GM12891 (cell line): ENCODE measurements around the gene AFAP1.

Source experiments
- POLR2A ChIP-seq: IDR thresholded peaks from 2 replicates; pipeline ENCODE4 v1.6.1; 2011; ENCODE audit warnings: low read depth, low read length, control low read depth
- POLR2AphosphoS5 ChIP-seq: IDR thresholded peaks from 2 replicates; pipeline ENCODE4 v1.6.1; 2011; ENCODE audit warnings: low read depth, low read length, control low read depth
- POU2F2 ChIP-seq: IDR thresholded peaks from 2 replicates; pipeline ENCODE4 v1.6.1; 2011; ENCODE audit warnings: low read depth, mild to moderate bottlenecking, control low read depth, low read length, moderate library complexity
- SPI1 ChIP-seq: IDR thresholded peaks from 2 replicates; pipeline ENCODE4 v1.6.1; 2011; ENCODE audit warnings: low read depth, low read length, control low read depth
- TAF1 ChIP-seq: IDR thresholded peaks from 2 replicates; pipeline ENCODE4 v1.6.1; 2011; ENCODE audit warnings: low read depth, low read length, control low read depth

DNA sequence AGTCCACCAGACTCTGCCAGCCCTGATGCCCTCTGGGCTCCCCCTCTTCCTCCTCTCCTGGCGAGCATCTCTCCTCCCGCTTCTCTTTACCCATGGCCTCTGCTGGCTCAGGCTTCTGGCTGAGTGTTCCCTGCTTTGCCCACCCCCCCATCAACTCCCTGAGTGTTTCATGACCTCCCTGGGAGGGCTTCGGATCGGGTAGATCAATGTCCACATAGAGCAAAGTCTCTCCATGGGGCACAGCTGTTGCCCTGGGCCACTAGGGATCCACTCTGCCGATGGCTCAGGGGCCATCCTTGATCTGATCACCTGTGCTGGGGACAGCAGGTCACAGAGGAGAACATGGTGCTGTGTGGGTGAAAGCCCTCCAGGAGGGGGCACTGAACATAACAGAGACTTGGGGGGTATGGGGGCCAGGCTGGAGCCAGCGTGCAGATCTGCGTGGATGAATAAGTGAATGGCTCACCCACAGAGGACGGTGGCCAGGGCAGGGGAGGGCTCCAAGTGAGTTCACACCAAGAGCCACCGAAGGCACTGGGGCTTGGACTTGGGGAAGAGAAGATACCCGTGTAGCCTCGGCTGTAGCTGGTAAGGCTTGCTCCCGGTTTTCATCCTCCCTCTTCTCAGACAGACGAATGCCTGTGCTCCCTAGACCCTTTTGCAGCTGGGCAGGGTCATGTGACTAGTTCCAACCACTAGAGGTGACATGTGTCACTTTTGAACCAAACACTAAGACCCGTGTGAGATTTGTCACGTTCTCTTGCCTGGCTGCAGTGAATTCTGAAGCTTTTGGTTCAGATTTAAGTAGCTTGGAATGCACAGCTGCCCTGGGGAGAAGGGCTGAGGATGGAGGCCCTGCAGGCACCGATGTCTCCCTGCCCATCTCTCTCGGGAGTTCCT, 23.2 kb upstream of the AFAP1 start:
- TF ChIP-seq TAF1 (no peak), POLR2AphosphoS5 (no peak), POU2F2 (no peak), POLR2A (no peak), SPI1 (no peak)
